ENCODE results near the gene NOL7.

Gene NOL7

DNA sequence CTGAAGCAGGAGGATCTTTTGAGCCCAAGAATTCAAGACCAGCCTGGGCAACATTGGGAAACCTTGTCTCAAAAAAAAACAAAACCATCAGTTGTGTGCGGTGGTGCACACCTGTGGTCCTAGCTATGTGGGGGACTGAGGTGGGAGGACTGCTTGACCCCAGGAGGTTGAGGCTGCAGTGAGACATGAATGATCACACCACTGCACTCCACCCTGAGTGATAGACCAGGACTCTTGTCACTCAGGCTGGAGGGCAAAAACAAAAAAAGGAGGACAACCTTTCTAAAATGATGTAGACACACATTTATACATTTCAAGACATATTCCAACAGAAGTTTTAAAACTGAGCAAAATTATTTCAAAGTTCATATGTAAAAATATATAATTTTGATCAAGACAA, 45.1 kb downstream of the NOL7 start:
- no peak for DNase-seq

DNA sequence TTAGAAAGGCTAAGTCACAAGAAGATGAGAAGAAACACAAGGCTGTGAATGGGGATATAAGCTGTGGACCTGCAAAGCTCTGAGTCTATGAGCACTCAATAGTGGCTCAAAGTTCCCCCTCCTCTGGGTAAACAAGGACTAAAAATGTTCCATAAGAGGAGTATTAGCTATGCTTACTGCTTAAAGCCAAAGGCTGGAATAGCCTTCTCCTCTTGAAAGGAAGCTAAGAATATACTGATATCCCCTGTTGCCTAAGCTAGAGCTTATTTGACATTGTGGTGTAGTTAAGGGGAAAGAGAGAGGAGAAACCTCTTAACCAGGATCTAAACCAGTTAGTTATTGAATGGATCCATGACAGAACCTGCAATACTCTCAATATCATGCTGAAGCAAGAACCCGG, 45.8 kb downstream of the NOL7 start:
- DNase-seq = no peak

DNA sequence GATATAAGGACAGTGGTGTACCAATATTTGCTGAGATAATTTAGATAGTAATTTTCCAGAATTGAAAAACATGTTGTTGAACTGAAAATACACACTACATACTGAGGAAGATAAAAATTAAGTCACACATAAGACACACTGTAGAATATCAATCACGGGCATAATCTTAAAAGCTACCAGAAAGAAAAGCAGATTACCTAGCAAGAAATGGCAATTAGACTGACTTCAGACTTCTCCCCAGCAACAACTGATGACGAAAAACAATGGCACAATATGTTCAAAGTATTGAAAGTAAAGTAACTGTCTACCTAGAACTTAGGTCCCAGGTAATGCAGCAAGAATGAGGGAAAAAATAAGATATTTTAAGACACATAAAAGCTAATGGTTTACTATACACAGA, 46.5 kb downstream of the NOL7 start:
- no peak for DNase-seq

DNA sequence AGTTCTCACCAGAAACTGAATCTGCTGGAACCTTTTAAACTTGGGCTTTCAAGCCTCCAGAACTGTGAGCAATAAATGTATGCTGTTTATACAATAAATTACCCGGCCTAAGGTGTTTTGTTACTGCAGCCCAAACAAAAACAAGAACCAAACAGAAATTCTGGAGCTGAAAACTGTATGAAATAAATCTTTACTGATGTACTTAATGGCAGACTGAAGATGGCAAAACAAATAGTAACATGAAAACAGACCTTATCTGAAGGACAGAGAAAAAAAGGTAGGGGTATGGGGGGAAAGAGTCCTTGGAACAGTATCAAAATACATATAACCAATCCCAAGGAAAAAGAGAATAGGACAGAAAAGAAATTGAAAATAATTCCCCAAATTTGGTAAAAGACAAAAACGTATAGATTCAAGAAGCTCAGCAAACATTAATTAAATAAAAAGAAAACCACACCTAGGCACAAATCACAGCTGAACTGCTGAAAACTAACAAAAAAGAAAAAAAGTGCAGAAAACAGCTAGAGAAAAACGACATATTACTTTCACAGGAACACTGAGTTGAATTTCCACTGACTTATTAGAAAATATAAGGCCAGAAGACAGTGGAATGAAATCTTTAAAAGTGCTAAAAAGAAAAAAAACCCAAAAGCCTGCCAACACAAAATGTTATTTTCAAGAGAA, 47.7 kb downstream of the NOL7 start:
- no peak for DNase-seq

DNA sequence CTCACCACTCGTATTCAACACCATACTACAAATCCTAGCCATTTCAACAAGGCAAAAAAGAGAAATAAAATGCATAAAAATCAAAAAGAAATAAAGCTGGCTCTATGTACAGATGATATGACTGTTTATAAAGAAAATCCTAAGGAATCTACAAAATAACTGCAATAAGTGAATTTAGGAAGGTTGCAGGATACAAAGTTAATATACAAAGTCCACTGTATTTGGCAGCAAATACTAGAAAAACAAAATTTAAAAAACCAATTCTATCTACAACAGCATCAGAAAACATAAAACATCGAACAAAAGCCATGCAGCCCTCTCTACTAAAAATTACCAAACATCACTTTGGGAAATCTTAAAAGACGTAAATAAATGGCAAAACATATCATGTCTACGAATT, 48.9 kb downstream of the NOL7 start:
- DNase-seq = no peak

DNA sequence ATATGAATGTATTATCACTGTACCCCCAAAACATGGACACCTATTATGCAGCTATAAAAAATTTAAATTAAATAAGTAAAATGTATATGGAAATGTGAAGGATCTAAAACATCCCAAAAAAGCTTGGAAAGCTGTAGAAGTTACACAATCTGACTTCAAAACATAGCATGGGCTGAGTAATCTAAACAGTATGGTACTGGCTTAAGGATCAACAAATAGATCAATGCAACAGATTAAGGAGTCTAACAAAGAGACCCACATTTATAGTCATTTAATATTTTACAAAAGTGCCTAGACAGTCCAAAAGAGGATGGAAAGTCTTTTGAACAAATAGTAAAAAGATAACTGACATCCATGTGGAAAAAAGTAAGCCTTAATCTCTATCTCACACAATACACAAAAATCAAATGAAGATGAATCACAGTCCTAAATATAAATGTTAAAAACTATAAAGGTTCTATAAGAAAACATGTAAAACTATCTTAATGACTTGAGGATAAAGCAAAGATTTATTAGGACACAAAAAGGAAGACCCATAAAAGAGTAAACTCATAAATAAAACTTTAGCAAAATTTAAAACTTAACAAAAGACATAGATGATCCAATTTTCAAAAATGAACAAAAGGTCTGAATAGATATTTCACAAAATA, 49.7 kb downstream of the NOL7 start:
- no peak for DNase-seq

DNA sequence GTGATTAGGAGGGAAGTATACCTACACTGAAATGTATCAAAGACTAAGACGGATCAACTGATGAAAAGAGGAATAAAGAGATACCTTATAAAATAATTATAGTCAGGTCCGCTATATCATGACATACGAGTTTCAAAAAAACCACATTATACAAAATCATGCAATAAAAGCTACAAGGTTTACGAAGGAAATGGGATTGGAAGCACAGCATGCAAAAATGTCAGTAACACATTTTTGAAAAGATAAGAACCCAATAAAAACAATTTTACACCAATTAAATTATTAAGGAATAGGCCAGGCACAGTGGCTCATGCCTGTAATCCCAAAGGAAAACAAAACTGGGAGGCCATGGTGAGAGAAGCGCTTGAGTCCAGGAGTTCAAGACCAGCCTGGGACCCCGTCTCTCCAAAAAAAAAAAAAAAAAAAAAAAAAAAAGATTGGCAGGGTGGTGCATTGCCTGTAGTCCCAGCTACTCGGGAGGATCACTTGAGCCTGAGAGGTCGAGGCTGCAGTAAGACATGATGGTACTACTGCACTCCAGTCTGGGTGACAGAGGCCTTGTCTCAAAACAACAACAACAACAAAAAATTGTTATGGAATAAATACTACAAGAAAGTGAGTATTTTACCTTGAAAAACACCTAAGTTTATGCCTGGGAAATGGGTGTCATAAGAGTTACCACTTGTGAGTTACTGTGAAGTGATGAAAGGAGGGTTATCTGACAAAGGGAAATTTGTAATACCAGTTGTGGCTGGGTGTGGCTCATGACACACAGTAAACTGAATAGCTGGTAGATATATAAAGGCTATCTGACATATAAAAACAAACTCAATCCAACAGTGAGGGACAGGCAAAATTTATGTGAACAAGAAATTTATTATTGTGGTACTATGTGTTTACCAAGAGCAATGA, 51.3 kb downstream of the NOL7 start:
- DNase-seq = peak; percentile 62

DNA sequence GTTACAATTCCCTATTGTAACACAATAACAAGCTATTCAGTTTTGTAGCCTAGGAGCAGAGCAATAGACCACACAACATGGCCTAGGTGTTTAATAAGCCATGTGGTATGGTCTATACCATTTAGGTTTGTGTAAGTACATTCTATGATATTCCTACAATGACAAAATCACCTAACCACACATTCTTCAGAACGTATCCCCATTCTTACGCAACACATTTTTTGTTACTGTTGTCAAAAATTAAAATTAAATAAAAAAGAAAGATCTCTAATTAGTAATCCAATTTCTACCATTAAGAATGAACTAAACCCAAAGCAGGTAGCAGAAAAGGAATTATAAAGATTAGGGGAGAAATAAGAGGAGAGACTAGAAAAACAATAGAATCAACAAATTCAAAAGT, 52.5 kb downstream of the NOL7 start:
- no peak for DNase-seq

DNA sequence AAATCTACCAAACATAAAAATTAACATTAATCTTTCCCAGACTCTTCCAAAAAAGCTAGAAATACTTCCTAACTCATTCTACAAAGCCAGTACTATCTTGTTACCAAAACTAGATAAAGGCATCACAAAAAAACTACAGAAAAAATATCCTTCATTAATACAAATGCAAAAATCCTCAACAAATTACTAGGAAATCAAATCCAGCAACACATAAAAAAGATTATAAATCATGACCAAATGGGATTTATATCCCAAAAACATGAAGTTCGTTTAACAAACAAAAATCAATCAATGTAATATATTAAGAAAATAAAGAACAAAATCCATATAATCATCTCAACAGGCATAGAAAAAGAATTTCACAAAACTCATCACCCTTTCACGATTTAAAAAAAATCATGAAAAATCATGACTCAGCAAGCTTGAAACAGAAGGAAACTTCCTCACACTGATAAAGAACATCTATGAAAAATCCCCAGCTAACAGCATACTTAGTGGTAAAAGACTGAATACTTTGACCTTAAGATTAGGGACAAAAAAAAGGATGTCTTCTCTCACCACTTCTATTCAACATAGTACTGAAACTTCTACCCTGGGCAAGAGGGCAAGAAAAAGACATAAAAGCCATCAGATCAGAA, 53.3 kb downstream of the NOL7 start:
- peak; percentile 89 for DNase-seq

DNA sequence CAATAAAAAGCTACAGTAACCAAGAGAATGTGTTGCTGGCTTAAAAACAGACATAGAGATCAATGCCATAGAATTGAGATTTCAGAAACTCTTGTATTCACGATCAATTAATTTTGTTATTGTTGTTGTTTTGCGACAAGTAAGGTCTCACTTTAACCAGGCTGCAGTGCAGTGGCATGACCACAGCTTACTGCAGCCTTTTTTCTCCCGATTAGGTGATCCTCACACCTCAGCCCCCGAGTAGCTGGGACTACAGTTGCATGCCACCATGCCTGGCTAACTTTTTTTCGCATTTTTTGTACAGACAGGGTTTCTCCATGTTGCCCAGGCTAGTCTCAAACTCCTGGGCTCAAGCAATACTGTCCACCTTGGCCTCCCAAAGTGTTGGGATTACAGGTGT, 54.3 kb downstream of the NOL7 start:
- DNase-seq = no peak

Measured in OCI-M1 (cell line).